Effector CD8-positive, alpha-beta T cell (primary cell): ENCODE results near the gene FBXL14.
"Not testable (repeated sequence)": the region's sequence is repeated elsewhere in the genome, so short reads cannot be mapped to it uniquely, and the experiment has no call there.

Experiments
- DNase-seq: peaks from one replicate; lab custom pipeline; 2025; lab: John Stamatoyannopoulos, UW

FBXL14 gene

GRCh38 chr12:1572731-1573130, 21.6 kb downstream of the FBXL14 start:
- no peak for DNase-seq

- no peak for DNase-seq
These were observed 26.5 kb downstream of the FBXL14 start for GRCh38 chr12:1567852-1568251.

DNA sequence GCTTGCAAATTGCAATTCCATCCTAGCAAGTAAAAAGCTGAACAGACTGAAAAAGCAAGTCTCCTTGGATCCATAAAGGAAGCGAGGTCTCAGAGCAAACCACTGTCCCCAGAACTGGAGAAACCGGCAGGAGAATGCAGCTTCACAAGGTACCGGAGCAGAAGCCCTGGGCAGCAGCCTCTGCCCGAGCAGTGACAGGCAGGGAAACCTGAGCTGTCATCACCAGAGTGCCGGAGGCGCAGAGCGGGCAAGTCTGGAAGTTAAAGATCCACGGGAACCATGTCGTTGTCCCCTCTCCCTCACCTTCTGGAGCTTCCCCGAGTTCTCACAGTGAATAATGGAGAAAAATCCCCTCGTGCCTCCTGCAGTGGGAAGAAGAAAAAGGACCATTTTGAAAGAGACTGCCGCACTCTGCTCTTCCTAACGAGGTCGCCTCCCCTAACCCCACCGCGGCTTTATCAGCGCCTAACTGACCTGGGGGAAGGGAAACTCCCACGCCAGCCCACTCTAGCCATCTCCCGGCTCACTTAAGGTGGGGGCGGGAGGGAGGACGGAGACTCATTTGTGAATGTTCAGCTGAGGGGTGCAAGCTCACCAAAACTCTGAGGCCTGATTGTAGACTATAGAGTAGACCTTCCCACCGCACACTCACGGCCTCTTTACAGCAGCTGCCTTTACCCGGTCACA, 27.8 kb downstream of the FBXL14 start:
- DNase-seq = no peak

DNA sequence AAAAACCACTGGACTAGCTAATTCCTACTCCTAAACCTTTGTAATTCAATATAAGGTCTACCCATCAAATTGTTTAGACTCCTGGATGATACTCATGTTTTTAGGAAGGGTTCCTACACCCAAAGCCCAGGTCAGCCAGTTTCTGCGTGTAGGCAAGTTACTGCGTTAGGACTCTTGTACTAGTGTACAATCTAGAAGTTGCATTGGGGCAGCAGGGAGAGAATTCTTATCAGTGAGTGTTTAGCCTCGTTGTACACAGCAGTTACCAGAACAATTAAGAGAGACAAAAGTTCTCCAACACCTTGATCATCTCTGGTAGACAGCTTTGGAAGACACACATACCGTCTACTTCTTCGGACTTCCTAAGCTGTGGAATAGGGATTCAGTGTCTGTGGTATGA, 29.2 kb downstream of the FBXL14 start:
- DNase-seq = no peak

DNA sequence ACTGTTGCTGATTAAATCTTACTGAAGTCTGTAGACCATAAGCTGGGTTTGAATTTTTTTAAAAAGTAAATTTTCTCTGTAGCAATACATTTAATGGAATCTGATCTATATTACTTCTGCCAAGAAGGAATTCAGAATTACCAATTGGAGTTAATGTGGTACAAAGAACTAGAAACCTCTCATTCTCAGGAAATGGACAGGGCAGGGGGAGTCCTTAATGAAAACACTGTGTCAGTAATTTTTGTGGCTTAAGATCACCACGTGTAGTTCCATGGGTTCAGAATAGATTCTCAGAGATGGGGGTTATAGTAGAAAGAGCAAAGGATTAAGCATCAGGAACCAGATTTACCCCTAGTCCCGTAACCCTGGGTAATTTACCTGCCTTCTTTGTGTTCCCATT, 30.3 kb downstream of the FBXL14 start:
- DNase-seq = no peak

DNA sequence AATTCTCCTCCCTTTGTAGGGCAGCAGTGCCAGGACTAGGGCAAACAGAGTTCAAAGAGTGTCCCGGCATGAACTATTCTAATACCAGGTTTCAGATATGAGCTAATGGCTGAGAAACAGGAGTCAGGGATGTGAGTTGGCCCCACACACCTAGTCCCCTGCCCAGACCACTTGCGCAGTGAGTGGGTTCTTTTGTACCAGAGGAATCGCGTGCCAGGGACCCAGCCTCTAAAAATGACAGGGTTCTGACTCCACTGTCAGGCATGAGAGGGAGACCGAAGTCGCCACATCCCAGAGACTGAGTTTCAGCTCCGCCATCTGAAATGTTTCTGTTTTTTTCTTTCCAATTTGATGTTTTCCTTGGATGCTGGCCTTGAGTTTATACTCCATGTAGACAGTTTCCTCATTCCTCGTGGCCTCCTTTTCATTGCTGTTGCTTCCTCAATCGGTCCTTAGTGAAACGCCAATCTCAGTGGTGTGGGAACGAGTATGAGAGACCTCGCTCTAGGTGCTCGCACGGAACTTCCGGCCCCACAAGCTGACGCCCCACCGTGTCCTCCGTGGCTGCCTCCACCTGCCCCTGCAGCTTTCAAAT, 31.5 kb downstream of the FBXL14 start:
- DNase-seq = no peak

GRCh38 chr12:1560704-1561103, 33.7 kb downstream of the FBXL14 start:
- DNase-seq = no peak

DNA sequence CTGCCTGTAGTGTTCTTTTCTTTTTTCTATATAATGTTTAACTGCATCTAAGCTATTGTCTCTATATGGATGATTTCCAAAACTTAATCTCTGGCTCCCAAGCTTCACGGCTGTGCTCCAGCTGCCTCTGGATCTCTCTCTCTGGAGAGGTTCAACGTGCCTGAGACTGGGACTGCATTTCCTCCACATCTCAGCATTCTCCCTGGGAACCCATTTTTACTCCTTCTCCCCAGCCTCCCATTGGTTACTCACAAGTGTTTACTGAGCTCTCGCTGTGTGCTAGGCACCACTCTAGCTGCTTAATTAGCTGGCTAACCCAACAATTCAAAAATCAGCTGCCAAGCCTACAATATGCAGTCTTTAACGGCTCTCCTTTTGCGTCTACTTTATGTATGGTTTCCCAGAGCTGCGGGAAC, 34.7 kb downstream of the FBXL14 start:
- no peak for DNase-seq

DNA sequence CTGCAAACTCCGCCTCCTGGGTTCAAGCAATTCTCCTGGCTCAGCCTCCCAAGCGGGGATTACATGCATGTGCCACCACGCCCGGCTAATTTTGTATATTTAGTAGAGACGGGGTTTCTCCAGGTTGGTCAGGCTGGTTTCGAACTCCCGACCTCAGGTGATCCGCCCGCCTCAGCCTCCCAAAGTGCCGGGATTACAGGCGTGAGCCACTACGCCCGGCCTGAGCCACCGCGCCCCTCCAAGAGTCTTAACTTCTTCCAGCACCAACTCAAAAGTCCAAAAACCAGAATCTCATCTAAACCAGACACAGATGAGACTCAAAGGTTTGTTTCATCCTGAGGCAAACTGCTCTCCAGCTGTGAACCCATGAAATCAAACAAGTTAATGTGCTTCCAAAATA, 36.3 kb downstream of the FBXL14 start:
- not testable (repeated sequence) for DNase-seq

DNA sequence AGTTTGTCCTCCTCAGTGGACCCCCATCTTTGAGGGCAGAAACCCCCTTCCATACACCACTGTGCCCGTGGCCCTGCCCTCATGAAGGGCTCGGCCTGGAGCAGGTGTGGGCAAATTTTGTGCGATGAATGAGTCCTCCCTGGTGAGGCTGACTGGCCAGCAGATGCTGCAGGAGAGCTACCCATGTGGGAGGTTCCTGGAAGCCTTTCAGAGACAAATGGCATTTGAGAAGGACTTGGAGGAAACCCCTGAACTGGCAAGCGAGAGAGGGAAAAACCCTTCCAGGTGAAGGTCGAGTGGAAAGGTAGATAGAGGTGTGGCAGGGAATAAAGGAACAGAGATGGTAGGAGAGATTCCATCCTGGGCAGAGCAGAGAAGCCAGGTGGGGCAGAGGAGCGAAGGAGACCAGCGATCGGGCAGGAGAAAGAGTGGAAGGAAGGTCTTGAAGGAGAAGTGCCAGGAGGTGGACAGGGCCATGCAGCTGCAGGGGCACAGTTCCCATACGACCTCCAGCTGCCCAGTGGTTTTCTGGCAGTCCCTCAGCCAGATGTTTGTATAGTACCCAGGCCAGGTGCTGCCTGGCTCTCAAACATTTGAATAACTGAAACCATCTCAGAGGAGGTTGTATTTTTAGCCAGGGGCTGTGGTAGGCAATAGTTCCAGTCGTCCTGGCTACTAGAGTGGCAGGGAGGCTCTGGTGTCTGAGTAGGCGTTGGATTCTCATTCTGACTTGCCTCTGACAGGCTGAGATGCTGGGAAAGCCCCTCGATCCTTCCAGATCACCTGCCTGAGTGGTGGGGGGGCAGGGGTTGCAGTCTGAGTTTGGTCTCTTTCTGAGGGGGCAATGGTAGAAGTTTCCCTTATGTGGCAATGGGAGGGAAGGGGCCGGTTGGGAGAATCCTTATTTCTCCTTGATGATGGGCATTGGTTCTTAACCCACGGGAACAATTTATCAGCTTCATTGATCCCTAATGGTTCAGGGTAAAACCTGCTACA, 40.1 kb downstream of the FBXL14 start:
- DNase-seq = no peak

DNA sequence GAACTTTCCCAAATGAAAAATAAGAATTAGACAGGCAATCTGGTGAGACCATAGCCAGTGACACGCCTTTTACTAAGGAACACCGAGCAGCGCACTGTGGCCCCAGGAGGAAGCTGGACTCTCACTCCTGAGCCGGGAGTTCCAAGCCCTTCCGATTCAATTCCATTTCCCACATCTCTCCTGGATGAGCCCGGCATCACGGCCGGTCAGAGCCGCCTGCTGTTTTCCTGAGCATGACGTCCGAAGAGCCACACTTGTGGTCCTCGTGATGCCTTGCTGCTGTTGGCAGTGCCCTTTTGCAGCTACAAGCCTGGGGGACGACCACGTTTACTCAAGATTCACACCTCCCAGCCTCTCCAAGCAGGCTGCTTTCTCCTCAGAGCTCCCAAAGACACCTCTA, 40.8 kb downstream of the FBXL14 start:
- no peak for DNase-seq

- DNase-seq = no peak
These were observed 41.4 kb downstream of the FBXL14 start for GRCh38 chr12:1552911-1553491.

- no peak for DNase-seq
These were observed 42.2 kb downstream of the FBXL14 start for GRCh38 chr12:1552171-1552570.

DNA sequence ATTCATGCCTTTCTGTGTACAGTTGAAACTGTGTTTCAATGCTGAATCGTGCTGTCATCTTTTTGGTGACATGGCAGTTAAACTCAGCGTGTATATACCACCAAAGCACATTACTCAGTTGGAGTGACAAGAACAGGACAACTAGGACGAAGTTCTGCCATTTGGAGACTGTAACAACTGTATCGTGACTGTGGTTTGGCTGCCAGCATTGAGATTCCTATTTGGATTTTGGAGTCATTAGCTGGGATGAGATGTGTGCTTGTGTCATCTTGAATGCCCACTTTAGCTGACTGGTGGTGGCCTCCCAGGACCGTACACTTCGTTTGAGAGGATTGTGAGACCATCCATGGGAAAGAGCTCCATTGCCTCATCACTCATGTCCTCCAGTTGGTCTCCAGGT, 42.9 kb downstream of the FBXL14 start:
- no peak for DNase-seq

DNA sequence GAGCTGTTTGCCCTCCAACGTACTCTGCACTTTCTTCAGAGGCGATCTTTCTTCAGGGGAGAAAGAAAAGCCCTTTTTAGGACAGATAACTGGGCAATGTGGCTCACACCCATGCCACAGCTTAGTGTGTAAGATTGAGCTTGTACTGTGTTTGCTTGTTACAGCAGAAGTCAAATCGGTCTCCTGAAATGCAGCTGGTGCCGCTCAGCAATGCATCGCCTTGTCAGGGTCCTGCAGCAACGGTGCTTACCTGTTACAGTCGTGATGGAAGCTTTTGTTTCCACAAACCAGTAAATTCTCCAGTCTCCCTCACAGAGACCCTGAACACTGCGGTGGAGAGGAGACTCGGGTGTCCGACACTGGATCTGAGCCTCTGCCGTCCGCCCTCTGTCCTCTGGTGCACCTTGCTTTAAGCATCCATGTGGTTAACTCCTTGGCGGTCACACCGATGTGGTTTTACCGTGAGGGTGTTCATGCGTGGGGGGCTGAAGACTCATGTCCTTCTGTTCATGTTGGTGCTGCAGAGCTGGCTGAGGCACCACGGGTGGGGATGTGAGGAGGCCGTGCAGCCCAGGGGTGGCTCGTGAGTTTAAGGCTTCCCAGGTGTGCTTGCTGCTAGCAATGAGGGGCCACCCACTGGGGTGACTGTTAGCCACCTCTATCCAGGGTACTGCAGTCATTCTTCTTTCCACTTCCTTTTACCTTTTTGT, 47.3 kb downstream of the FBXL14 start:
- DNase-seq = no peak

- no peak for DNase-seq
These were observed 49.2 kb downstream of the FBXL14 start for GRCh38 chr12:1544996-1545700.

DNA sequence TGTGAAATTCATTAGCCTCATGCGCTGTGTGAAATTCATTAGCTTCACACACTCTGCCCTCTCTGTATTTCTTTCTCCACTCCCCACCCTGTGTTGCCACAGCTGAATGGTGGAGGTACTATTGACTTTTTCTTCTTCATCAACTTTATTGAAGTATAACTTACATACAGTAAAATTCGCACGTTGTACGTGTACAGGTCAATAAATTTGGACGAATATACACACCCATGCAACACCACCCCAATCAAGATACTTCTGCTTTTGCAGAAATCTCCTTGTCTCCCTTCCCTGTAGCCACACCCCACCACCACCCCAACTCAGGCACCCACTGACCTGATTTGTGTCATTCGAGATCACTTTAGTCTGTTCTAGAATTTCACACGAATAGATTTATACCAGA, 51.8 kb downstream of the FBXL14 start:
- DNase-seq = no peak

DNA sequence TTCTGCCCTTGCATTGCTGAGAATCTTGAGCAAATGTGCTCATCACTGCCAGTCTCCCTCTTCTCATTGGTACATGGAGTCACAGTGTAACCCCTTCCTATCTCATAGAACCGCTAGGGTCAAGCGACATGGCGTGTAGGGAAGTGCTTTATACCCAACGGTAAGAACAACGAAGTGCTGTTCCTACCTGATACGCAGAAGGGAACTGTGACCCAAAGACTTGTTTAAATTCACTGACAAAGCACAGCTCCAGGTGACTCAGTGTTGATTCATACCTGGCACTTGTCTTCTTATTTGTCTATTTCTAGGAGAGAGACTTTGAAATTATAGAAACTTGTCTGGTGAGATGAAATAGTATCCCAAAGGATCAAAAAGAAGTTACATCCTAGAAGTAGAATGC, 53.7 kb downstream of the FBXL14 start:
- no peak for DNase-seq

GRCh38 chr12:1539135-1539534, 55.2 kb downstream of the FBXL14 start:
- no peak for DNase-seq

GRCh38 chr12:1536817-1537216, 57.6 kb downstream of the FBXL14 start:
- DNase-seq = no peak

- no peak for DNase-seq
These were observed 59.6 kb downstream of the FBXL14 start for GRCh38 chr12:1534748-1535147.
